H4 (cell line): ENCODE measurements around the gene CLEC16A. TPM values are rescaled to one million over a fixed set of nuclear protein-coding genes. Genes with fewer than 3 reads are reported as not detected.

ENCODE experiments used
- DNase-seq: peaks from one replicate; pipeline ENCODE4 v3.0.0-alpha.2; 2015; ENCODE audit warnings: low spot score
- total RNA-seq: library from RNA; depleted of rRNA; stranded (reverse); fragments of >200 nt; shearing (Covaris generic); gene quantifications from 2 replicates; pipeline ENCODE4 v1.2.3, GENCODE V29; 2014

CLEC16A gene
- total RNA-seq, 1 experiment from 2014 or later: 7.2 TPM

DNA sequence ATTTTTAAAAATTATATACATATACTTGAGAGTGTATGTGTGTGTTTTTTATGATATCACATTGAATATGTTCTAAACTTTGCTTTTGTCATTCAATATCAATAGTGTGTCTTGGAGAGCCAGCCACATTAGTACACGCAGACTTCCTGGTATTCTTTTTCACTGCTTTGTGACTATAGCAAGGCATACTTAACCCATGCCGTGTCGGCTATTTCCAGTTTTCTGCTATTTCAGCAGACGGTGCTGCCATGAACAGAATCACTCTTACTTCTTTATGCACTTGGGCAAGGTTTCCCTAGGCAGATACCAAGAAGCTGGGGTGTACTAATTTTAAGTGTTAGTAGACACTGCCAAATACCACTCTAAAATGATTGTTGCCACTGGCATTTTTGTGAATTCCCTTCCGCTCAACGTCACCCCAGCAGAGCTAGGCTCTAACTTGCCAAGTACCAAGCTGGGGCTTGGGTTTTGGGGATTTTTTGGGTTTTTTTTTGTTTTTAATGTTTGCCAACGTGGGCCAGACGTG is 176.8 kb downstream of the CLEC16A start:
- DNase-seq: no peak

DNA sequence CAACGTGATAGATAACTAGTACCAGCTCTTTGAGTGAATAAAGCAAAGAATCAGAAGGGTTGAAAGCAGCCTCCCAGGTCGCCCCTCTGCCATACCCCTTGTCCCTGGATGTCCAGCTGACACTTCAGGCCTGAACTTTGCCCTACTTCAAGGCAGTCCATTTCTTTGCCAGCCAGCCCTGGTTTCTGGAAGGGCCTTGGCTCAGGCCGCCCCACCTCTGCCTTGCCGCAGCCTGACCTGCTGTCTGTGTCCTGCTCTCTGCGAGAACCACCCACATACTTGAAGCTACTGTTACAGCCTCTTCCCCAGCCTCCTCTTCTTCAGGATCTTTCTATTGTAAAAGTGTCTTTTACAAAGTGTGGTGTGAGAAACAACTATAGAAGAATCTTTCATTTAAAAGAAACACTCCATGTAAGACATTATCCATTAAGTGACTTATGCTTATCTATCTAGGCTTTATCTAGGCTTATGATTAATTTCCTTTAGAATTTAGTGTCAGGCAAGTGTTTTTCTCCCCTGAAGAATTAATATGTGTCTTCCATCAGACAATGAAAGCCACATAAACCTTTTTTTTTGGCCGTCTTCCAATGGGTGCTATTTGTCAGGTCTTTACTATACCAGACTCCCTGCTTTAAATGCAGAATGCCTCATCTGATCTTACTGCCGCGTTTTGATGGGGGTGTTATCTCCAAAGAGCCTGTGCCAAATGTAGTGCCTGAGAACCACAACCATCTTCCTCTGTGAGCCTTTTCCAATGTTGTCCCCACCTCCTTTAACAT is 177.7 kb downstream of the CLEC16A start:
- no peak for DNase-seq

DNA sequence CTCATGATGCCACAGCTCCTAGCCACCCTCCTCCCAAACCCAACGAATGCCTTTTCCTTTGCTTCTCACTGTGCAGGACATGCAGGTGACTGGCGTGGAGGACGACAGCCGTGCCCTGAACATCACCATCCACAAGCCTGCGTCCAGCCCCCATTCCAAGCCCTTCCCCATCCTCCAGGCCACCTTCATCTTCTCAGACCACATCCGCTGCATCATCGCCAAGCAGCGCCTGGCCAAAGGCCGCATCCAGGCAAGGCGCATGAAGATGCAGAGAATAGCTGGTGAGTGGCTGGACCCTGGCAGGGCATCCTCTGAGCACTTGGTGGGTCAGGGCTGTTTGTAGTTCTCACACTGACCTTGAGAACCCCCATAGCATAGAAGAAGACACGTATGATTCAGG is 179.3 kb downstream of the CLEC16A start:
- no peak for DNase-seq

DNA sequence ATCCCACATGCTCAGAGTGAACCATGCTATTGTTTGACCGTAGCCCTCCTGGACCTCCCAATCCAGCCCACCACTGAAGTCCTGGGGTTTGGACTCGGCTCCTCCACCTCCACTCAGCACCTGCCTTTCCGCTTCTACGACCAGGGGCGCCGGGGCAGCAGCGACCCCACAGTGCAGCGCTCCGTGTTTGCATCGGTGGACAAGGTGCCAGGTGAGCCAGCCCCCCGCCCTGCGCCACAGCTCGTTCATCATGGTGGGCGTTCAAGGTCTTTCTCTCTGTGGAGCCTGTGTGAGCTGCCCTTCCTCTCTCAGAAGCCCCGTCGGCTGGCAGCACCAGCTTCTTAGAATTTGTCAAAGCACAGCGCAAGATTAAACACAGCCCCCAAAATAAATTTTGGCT is 181.6 kb downstream of the CLEC16A start:
- no peak for DNase-seq

DNA sequence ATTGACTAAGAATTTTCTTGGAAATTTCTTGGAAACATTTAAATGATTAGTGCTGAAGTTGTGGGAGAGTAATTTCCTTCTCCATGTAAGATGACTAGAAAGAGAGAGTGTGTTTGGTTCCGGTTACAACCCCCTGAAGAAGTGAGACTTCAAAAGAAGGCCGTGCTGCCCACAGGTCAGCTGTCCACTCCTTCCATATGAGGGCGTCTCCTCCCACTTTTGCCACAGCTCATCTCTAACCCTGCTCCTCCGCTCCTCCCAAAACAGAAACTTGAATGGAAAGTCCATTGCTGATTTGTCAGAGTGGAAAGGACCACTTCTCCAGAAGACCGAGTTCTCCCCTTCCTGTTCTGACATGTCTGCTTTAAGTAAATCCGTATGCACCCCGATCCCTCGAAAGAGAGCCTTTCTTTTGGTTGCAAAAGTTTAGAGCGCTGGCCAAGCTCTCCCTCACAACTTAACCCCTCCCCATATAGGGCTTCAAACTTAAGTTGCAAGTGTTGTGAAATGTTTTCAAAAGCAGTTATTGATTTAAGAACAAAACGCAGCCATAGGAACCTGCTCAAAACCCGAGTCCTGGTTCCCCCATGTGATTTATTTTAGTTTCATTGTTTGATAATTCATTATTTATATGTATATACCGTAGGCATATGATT is 182.2 kb downstream of the CLEC16A start:
- DNase-seq: no peak

DNA sequence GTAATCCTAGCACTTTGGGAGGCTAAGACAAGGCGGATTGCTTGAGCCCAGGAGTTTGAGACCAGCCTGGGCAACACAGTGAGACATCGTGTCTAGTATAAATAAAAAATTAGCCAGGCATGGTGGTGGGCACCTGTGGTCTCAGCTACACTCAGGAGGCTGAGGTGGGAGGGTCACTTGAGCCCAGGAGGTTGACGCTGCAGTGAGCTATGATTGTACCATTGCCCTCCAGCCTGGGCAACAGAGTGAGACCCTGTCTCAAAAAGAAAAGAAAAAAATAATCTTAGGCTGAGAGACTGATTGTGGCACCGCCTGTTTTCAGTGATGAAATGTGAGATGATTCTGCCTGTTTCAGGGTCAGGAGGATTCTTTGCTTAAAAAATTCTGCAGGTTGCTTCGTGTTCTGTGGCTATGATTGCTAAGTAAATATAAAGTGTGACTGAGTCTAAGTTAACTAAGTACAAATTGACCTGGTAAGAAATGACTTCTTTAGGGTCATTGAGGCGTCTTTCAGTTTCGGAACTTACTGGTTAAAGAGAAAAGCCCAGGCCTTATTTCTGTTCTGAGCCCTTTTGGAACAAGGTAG is 183.3 kb downstream of the CLEC16A start:
- DNase-seq: no peak

DNA sequence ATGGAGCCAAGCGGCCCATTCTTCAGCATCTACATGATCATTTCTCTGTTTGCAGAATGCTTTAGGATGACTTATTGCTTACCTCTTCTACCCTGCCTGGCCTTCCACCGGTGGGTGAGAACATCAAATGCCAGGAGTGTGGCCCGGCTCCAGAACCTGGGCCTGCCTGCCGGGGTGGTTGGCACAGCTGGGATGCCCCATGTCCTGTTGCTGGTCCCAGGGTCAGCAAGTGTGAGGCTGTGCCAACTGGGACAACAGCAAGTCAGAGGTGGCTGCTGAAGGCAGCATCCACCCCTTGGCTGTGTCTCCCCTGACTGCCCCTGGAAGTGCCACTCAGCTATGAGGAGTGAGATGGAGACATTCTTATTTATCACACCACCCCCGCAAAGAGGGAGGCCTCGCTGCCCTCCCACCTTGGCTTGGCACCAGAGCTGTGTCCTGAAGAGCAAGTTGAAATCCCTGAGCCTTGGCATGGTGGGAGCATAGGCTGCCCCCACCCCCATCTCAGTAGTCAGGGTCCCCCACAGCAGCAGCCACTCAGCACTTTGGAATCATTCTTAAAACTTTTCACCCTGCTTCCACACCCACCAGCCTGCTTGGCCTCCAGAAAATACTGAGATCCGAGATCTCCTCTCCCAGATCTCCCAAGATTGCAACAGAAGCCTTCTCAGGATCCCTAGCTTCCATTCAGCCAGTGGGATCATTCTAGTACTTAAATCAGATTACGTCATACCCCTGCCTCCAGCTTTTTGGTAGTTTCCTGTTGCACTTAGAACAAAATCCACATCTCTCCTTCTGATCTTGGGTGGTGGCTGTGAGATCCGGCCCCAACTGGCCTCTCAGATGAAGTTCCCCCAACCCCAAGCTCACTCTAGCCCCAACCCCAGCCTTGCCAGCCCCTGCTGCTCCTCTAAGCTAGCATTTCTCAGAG is 184.1 kb downstream of the CLEC16A start:
- DNase-seq: peak; percentile 45

DNA sequence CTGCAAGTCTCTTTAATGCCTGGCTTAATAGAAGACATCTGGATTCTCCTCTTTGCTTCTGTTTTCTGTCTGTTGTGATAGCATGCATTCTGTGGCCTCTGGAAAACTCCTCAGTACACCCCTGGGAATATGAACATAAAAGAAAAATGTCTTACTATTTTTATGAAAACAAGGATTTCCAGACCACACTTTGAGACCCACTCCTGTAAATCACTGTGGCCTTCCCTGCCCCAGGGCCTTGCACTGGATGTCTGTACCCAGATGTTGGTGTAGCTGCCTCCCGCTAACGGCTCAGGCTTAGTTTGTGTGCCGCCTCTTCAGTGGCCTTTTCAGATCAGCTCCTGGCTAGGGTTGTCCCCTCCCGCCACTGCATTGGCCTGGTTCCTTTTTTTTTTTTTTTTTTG is 185.0 kb downstream of the CLEC16A start:
- DNase-seq: no peak

DNA sequence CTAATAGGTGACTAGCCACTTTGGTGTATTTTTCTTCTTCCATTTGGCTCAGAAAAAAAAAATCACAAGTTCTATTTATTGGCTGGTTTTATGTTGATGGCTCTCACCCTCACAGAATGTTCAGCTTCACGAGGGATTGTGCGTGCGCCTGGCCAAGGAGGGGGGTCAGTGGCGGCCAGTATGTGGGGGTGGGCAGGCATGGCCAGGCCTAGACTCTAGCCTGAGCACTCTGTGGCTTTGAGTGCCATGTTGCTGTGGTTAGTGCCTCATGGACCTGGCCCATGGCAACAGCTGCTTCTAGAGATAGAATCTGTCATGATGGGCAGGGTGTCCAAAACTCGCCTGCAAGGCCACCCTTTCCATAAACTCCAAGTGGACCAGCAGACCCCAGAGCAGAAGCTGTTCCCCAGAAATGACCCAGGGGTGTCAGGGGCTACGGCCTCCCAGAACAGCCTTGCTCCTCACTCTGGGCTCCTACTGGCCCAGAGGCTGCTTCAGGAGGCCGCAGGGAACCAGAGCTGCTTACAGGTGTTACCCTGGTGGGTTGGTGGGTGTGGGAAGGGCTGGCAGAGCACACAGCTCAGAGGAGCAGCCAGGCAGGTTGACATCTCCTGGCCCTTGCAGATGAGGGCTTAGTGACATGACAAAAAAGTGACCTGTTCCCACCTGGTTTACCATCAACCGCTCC is 186.8 kb downstream of the CLEC16A start:
- no peak for DNase-seq

DNA sequence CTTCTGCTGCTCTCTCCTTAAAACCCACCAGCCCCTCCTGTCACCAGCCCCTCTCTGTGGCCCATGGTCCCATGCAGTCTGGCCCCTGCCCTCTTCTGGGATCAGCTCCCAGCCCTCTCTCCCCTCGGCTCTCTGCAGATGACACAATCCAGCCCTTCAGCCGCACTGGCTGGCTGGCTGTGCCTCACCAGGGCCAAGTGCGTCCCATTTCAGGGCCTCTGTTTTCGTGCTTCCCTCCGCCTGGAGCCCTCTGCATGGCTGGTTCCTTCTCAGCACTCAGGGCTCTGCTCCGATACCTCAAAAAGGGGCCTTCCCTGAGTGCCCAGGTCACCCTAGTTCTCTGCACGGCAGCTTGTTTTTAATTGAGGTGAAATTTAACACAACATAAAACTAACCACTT is 187.3 kb downstream of the CLEC16A start:
- no peak for DNase-seq

DNA sequence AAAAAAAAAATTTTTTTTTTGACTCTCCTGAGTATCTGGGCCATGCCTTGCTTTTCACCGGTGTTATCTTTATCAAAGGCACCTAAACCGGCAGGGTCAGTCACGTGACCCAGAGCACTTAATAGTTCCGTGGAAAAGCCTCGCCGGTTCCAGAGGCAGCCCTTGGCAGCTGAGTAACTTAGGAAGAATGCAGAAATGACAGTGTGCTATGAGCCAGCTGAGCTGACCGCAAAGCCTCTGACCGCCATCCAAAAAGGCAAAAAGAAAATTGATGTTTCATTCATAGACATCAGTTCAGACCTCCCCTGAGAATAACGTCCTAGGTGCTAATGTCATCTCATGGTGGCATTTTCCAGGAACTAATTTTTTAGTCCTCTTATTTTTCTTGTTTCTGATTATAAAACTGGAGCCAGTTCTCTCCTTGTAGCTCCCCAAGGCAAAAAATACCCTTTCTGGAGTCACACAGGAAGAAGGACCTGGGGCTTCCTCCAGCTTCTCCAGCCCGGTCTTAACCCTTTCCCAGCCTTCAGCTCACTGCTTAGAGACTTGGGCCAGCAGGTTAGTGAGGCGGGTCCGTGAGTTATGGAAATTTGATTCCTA is 189.1 kb downstream of the CLEC16A start:
- peak; percentile 94 for DNase-seq

DNA sequence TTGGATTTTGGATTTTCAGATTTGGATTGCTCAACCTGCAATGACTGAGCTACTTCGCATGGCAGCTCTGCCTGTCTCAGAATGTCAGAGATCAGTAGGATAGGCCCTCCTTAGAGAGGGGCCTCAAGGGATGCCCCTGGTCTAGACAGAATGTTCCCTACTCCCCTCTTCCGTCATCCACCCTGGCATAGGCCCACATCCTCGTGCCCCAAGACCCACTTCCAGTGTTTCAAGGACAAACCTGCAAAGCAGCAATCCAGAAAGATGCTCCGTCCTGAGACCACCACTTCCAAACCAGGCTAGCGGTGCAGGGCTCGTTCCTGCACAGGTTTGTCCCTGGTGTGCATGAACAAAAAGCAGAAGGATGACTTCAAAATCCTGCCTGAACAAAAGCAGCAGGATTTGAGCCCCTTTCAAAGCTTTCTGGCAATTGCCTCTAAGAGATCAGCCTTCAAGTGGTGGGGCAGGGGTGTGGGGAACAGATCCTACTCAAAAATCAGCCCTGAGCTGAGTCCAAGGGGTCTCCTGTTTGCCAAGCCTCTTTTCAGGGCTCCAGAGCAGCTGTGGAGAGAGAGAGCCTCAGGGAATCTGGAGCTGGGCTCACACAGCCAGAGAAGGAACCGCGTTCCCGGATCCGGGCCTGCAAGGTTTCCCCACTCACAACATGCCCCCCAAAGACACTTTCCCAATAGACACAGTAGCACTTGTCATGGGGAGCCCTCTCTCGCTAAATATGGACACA is 190.5 kb downstream of the CLEC16A start:
- DNase-seq: no peak

DNA sequence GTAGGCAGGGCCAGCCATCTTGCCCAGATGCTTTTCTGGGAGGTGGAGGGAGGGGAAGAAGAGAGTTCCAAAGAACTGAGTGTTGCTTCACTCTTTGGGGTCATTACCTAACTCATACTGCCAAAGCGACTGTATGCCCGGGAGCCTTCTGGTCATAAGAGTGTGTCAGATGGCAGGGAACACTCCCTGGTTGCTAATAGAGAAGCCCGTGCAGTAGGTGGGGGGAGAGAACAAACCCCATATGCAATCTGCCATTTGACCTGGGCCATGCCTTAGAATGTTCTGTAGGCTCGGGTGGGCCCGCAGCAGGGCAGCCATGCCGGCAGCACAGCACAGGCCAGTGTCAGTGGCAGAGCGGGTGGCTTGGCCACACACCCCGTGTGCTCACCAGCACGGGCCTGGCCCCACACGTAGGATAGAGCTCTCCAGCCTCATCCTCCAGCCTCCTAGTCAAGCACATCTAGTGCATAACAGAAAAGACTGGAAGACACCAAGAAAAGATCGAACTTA is 191.2 kb downstream of the CLEC16A start:
- peak; percentile 58 for DNase-seq

DNA sequence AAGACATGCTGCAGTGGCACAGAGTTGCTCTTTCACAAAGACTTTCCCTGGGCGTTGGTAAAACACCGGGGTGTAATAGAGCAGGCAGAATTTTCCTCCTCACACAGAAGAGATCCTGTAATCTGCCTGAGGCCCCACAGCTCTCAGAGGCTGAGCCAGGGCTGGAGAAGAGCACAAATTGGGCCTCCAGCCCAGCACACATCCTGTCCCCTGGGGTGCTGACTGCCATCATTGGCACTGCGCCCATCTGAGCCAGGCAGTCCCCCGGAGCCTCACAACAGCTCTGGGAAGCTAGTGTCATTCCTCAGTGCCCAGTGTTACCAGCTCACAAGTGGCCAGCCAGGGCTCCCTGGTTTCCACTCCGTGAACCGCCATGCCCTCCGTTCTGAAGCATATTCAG is 192.2 kb downstream of the CLEC16A start:
- DNase-seq: peak; percentile 82

DNA sequence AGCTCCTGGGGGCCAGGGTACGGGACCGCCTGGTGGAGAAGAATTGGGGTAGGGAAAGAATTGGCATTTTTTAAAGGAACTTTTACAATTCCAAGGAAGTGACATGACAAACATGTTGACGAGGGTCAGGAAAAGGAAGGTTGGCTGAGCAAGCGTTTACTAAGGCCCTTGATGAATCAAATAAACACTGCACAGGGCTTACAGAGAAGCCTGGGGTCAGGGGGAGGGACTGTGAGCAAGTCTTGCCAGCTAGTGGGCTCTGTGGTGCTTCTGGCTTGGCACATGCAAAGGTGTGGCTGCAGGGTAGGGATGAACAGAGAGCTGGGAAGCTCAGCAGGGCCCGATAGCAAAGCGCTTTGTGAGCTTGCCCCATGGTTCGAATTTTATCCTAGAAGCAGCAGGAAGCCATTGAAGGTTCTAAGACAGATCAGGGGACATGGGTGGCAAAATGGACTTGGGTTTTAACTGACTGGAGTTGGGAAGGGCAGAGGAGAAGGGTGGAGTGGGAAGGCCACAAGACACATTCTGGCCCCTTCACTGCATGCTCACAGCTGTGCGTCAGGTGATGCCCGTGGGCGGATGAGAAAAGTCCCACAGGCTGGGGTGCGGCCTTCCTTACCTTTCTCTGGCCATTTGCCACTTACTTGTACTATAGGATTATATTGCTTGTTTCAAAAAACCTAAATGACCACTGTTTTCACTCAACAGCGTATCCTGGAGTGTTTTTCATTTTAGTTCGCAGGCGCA is 193.8 kb downstream of the CLEC16A start:
- DNase-seq: no peak

DNA sequence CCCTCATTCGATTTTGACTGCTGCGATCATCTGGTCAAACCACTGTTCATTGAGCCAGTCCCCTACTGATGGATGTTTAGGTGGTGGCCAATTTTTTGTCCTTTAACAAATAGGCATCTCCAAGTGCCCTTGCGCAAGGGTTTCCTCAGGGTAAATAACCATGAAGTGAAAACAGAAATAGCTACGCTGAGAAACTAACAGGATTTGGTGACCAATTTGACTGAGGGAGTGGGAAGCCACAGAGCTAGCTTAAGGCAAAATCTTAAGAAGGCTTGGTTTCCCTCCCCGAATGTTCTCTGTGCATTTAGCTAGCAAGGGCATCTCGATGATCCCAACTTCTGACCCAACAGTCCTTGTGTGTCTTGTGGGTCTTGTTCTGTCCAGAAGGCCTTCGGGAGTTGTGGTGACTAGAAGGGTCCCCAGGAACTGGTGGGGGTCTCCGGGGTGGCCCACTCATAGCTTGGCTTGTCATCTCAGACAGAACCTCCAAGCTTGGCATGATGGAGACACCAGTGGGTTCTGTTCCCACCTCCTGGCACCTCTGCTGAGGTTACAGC is 194.5 kb downstream of the CLEC16A start:
- peak; percentile 21 for DNase-seq

DNA sequence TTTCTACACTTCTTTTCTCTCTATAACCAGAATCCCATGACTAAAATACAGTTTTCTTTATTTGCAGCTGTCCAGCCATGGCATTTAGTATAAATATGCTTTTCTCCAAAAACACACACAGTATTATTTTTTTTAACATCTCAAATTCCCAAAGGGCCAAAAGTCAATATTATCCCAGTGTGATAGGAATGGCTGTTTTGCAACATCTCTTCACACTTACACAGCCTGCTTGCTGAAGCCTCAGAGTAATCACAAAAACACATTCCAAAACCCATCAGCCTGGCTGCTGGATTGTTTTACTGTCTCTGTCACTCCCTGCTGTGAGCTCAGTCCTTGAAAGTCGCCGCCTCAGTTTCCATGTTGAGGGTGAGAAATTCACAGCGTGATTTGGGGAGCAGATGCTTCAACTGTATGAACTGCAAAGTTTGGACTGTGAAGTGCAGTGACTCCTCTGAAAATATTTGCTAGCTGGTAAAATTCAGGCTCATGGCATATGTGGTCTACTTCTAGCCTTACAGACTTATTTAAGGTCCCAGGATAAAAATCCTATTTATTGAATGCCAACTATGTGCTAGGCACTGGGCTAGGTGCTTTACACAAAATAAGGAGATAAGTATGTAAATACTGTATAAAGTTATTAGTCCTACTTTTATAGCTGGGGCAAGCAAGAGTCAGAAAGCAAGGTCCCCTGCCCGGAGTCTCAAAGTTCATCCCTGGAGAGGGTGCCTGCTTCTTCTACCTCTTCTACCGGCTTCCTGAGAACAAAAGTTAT is 195.1 kb downstream of the CLEC16A start:
- no peak for DNase-seq

DNA sequence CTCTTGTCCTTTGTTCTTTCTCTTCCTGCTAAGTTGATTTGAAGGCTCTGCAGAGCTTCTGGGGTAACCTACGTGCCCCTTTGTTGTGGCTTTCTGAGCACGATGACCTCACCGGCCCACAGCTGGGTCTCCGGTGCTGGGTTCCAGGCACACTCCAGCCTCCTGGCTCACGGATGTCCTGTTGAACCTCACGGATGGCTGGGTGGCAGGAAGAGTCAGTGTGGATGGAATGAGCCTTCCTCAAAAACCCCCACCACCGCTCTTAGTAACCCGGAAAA is 195.7 kb downstream of the CLEC16A start:
- DNase-seq: no peak
